GM23248 (cell line): Measurements from ENCODE around the gene SEMA3D. TPM values are rescaled to one million over a fixed set of nuclear protein-coding genes. Genes with fewer than 3 reads are reported as not detected.

Experiments used
- DNase-seq: peaks from one replicate; pipeline ENCODE4 v3.0.0-alpha.2; 2015
- H2AFZ ChIP-seq: fragments of 200-600 bp; sonication (generic); 2 replicates; pipeline ENCODE4 v1.6.1; 2016; ENCODE audit warnings: antibody characterized with exemption
- H3F3A ChIP-seq: fragments of 200-600 bp; sonication (generic); 2 replicates; pipeline ENCODE4 v1.6.1; 2016; ENCODE audit warnings: mild to moderate bottlenecking, antibody characterized with exemption, mixed run types; ENCODE audit not compliant: insufficient read depth
- H3K27ac ChIP-seq: fragments of 200-600 bp; sonication (generic); 2 replicates; pipeline ENCODE4 v1.5.1; 2016; ENCODE audit warnings: mild to moderate bottlenecking
- H3K27me3 ChIP-seq: fragments of 200-600 bp; sonication (generic); replicated peaks from 2 replicates; pipeline ENCODE4 v1.6.1; 2016; ENCODE audit warnings: mild to moderate bottlenecking; ENCODE audit not compliant: insufficient read depth
- H3K36me3 ChIP-seq: fragments of 200-600 bp; sonication (generic); 2 replicates; pipeline ENCODE4 v1.6.1; 2016; ENCODE audit warnings: low read depth, mild to moderate bottlenecking
- H3K4me1 ChIP-seq: fragments of 200-600 bp; sonication (generic); 2 replicates; pipeline ENCODE4 v1.6.1; 2016; ENCODE audit warnings: mild to moderate bottlenecking; ENCODE audit not compliant: insufficient read depth
- H3K4me2 ChIP-seq: fragments of 200-600 bp; sonication (generic); one replicate; pipeline ENCODE4 v1.6.1; 2016; ENCODE audit warnings: mild to moderate bottlenecking; ENCODE audit not compliant: unreplicated experiment
- H3K4me3 ChIP-seq: fragments of 200-600 bp; sonication (generic); 2 replicates; pipeline ENCODE4 v1.5.1; 2016; ENCODE audit warnings: mild to moderate bottlenecking
- H3K79me2 ChIP-seq: fragments of 200-600 bp; sonication (generic); 2 replicates; pipeline ENCODE4 v1.6.1; 2016; ENCODE audit warnings: mild to moderate bottlenecking; ENCODE audit not compliant: insufficient read depth
- H3K9ac ChIP-seq: fragments of 200-600 bp; sonication (generic); 2 replicates; pipeline ENCODE4 v1.6.1; 2016; ENCODE audit warnings: mild to moderate bottlenecking
- H3K9me2 ChIP-seq: fragments of 200-600 bp; sonication (generic); 2 replicates; pipeline ENCODE4 v1.6.1; 2016; ENCODE audit warnings: mixed run types, mild to moderate bottlenecking, moderate library complexity; ENCODE audit not compliant: insufficient read depth
- H3K9me3 ChIP-seq: fragments of 200-600 bp; sonication (generic); one replicate; pipeline ENCODE4 v1.6.1; 2017; ENCODE audit warnings: low read depth
- H4K20me1 ChIP-seq: fragments of 200-600 bp; sonication (generic); 2 replicates; pipeline ENCODE4 v1.6.0; 2016; ENCODE audit not compliant: insufficient read depth
- EZH2 ChIP-seq: fragments of 200-600 bp; sonication (generic); IDR thresholded peaks from 2 replicates; pipeline ENCODE4 v1.6.1; 2018; ENCODE audit warnings: antibody characterized with exemption, mild to moderate bottlenecking; ENCODE audit not compliant: insufficient read depth, poor library complexity, severe bottlenecking
- EZH2phosphoT487 ChIP-seq: fragments of 200-600 bp; sonication (generic); IDR thresholded peaks from 2 replicates; pipeline ENCODE4 v1.6.1; 2018; ENCODE audit warnings: antibody characterized with exemption, moderate library complexity, mild to moderate bottlenecking, low read depth; ENCODE audit not compliant: insufficient read depth
- WGBS, 2 experiments: methylation state at CpG; one replicate each; pipeline ENCODE4 v1.1.6; 2015 to 2017; ENCODE audit warnings: low lambda C conversion rate in 2 of 2, low coverage in 1 of 2; ENCODE audit errors: missing lambda C conversion rate in 2 of 2; 5-methylcytosine and 5-hydroxymethylcytosine counted together
- in situ Hi-C: fragments of 300-500 bp; cut with MboI; formaldehyde crosslinking; loops from 2 replicates; pipeline ENCODE4 v1.15.0; 2020
- polyA plus RNA-seq: library from polyadenylated mRNA; unstranded; fragments of >200 nt; fragmentation: Nextera tagmentation; extraction: Ambion mirVana; gene quantifications from 2 replicates; pipeline ENCODE4 v1.2.1, GENCODE V29; 2016
- total RNA-seq: library from RNA; depleted of rRNA; stranded (reverse); fragments of >200 nt; shearing (Covaris generic); gene quantifications from 2 replicates; pipeline ENCODE4 v1.2.3, GENCODE V29; 2014

Gene SEMA3D
- total and polyA plus RNA-seq, 2 experiments from 2014 or later, result 4.0 to 6.6 TPM

GRCh38 chr7:85031475-85031874, 155.4 kb downstream of the SEMA3D start:
- in situ Hi-C loops, result loop anchor here (25.0 kb wide), 1 partner anchor 706 kb away; no protein-coding TSS in a partner anchor
- no peak for DNase-seq
- Histone ChIP-seq H3K27me3 (no peaks in the 10 kb centered on the region), H2AFZ (no peak overlapping the region), H4K20me1 (no peaks in the 10 kb centered on the region), H3K79me2 (no peaks in the 10 kb centered on the region), H3K27ac (no peak overlapping the region), H3K9me2 (no peaks in the 10 kb centered on the region), H3K4me1 (peaks cover 13% of the 10 kb centered on the region), H3K36me3 (no peaks in the 10 kb centered on the region), H3K4me2 (no peak overlapping the region), H3F3A (no peaks in the 10 kb centered on the region), H3K9me3 (no peaks in the 10 kb centered on the region), H3K4me3 (no peak overlapping the region), H3K9ac (no peak overlapping the region)
- TF ChIP-seq EZH2 (no peak), EZH2phosphoT487 (no peak)
- WGBS, 2 experiments, result 91 to 92% methylated on average over 3 of the region's 3 CpGs

- TF ChIP-seq EZH2 (no peak), EZH2phosphoT487 (no peak)
- no peaks in the 10 kb centered on the region for H3K9me2 ChIP-seq
- no peaks in the 10 kb centered on the region for H3K27me3 ChIP-seq
- no peaks in the 10 kb centered on the region for H3K36me3 ChIP-seq
- no peak overlapping the region for H3K27ac ChIP-seq
- H3K9ac ChIP-seq, result no peak overlapping the region
- no peaks in the 10 kb centered on the region for H3K79me2 ChIP-seq
- no peak overlapping the region for H3K4me3 ChIP-seq
- no peaks in the 10 kb centered on the region for H4K20me1 ChIP-seq
- in situ Hi-C loops, result loop anchor here (25.0 kb wide), 1 partner anchor 706 kb away; no protein-coding TSS in a partner anchor
- H3K4me1 ChIP-seq, result peaks cover 9% of the 10 kb centered on the region
- H3K9me3 ChIP-seq, result no peaks in the 10 kb centered on the region
- peak overlapping the region; percentile 44 for H3K4me2 ChIP-seq
- DNase-seq, result peak; percentile 80
- no peak overlapping the region for H2AFZ ChIP-seq
- H3F3A ChIP-seq, result no peaks in the 10 kb centered on the region
These were observed 156.0 kb downstream of the SEMA3D start for GRCh38 chr7:85030893-85031292.

- Histone ChIP-seq H3K4me2 (no peak overlapping the region), H3K4me3 (no peak overlapping the region), H4K20me1 (no peaks in the 10 kb centered on the region), H3K36me3 (no peaks in the 10 kb centered on the region), H3K79me2 (no peaks in the 10 kb centered on the region), H2AFZ (no peak overlapping the region), H3K9ac (no peak overlapping the region), H3F3A (no peaks in the 10 kb centered on the region), H3K27me3 (no peaks in the 10 kb centered on the region), H3K9me2 (no peaks in the 10 kb centered on the region), H3K4me1 (no peaks in the 10 kb centered on the region), H3K9me3 (no peaks in the 10 kb centered on the region), H3K27ac (no peak overlapping the region)
- DNase-seq, result no peak
- no peak for TF ChIP-seq EZH2phosphoT487
- TF ChIP-seq EZH2, result no peak
- in situ Hi-C loops, result loop anchor here (10.0 to 25.0 kb wide), 3 partner anchors 712 to 1081 kb away; partner anchors contain the start of gene SEMA3A
- 97 to 100% methylated on average over 3 of the region's 3 CpGs for WGBS, 2 experiments
These were observed 161.5 kb downstream of the SEMA3D start for GRCh38 chr7:85025312-85025756.

- no peaks in the 10 kb centered on the region for H3K27me3 ChIP-seq
- no peak for DNase-seq
- in situ Hi-C loops, result loop anchor here (10.0 kb wide), 2 partner anchors 829 to 1079 kb away; partner anchors contain the start of gene SEMA3A
- no peaks in the 10 kb centered on the region for H3K9me2 ChIP-seq
- no peak overlapping the region for H3K4me2 ChIP-seq
- no peaks in the 10 kb centered on the region for H3F3A ChIP-seq
- H3K4me3 ChIP-seq, result no peak overlapping the region
- WGBS, 2 experiments, result 67 to 70% methylated on average over 4 of the region's 4 CpGs
- TF ChIP-seq EZH2, result no peak
- no peak for TF ChIP-seq EZH2phosphoT487
- no peak overlapping the region for H3K9ac ChIP-seq
- H3K4me1 ChIP-seq, result no peaks in the 10 kb centered on the region
- no peak overlapping the region for H3K27ac ChIP-seq
- H2AFZ ChIP-seq, result no peak overlapping the region
- no peaks in the 10 kb centered on the region for H3K9me3 ChIP-seq
- H3K79me2 ChIP-seq, result no peaks in the 10 kb centered on the region
- H4K20me1 ChIP-seq, result no peaks in the 10 kb centered on the region
- no peaks in the 10 kb centered on the region for H3K36me3 ChIP-seq
These were observed 162.9 kb downstream of the SEMA3D start for GRCh38 chr7:85023916-85024315.
